BLaER1 (cell line): ENCODE measurements around the gene CDKN2B.

ENCODE experiments used
- H3K27ac ChIP-seq: shearing (Covaris generic); formaldehyde crosslinking; 2 replicates; pipeline ENCODE4 v1.8.1; 2022
- H3K27me3 ChIP-seq: shearing (Covaris generic); formaldehyde crosslinking; 2 replicates; pipeline ENCODE4 v1.8.1; 2022
- H3K36me3 ChIP-seq: shearing (Covaris generic); formaldehyde crosslinking; 2 replicates; pipeline ENCODE4 v1.8.1; 2022
- H3K4me1 ChIP-seq: shearing (Covaris generic); formaldehyde crosslinking; 2 replicates; pipeline ENCODE4 v1.8.1; 2022
- H3K4me2 ChIP-seq: shearing (Covaris generic); formaldehyde crosslinking; 2 replicates; pipeline ENCODE4 v1.8.1; 2022
- H3K4me3 ChIP-seq: shearing (Covaris generic); formaldehyde crosslinking; 2 replicates; pipeline ENCODE4 v1.8.1; 2022
- H3K9ac ChIP-seq: shearing (Covaris generic); formaldehyde crosslinking; 2 replicates; pipeline ENCODE4 v1.8.1; 2022
- H3K9me3 ChIP-seq: shearing (Covaris generic); formaldehyde crosslinking; 2 replicates; pipeline ENCODE4 v1.8.1; 2022
- H4K20me1 ChIP-seq: shearing (Covaris generic); formaldehyde crosslinking; 2 replicates; pipeline ENCODE4 v1.8.1; 2022
- Cebpa-rat ChIP-seq: shearing (Covaris generic); IDR thresholded peaks from 2 replicates; pipeline ENCODE4 v1.8.1; 2022

CDKN2B gene

GRCh38 chr9:21972361-21972760 lies 36.7 kb downstream of the CDKN2B start:
- H4K20me1 ChIP-seq, result peaks cover 100% of the 10 kb centered on the region
- H3K4me3 ChIP-seq, result no peak overlapping the region
- no peak overlapping the region for H3K9ac ChIP-seq
- H3K27ac ChIP-seq, result no peak overlapping the region
- H3K9me3 ChIP-seq, result peaks cover 35% of the 10 kb centered on the region
- H3K27me3 ChIP-seq, result peaks cover 100% of the 10 kb centered on the region
- no peak overlapping the region for H3K4me2 ChIP-seq
- peaks cover 15% of the 10 kb centered on the region for H3K36me3 ChIP-seq
- peaks cover 14% of the 10 kb centered on the region for H3K4me1 ChIP-seq
- no peak for TF ChIP-seq Cebpa-rat

- Histone ChIP-seq H3K9ac (no peak overlapping the region), H4K20me1 (peaks cover 100% of the 10 kb centered on the region), H3K36me3 (peaks cover 15% of the 10 kb centered on the region), H3K27me3 (peaks cover 100% of the 10 kb centered on the region), H3K27ac (no peak overlapping the region), H3K9me3 (peaks cover 34% of the 10 kb centered on the region), H3K4me1 (peaks cover 20% of the 10 kb centered on the region), H3K4me3 (no peak overlapping the region), H3K4me2 (no peak overlapping the region)
- TF ChIP-seq Cebpa-rat, result no peak
Observed at GRCh38 chr9:21970800-21971640, 38.1 kb downstream of the CDKN2B start.

- Histone ChIP-seq H3K36me3 (peaks cover 15% of the 10 kb centered on the region), H3K4me1 (peaks cover 22% of the 10 kb centered on the region), H3K9ac (no peak overlapping the region), H3K4me2 (no peak overlapping the region), H3K9me3 (peaks cover 34% of the 10 kb centered on the region), H3K27ac (no peak overlapping the region), H3K4me3 (no peak overlapping the region), H3K27me3 (peaks cover 100% of the 10 kb centered on the region), H4K20me1 (peaks cover 100% of the 10 kb centered on the region)
- TF ChIP-seq Cebpa-rat, result no peak
Observed at GRCh38 chr9:21969951-21970799, 38.9 kb downstream of the CDKN2B start.

- Histone ChIP-seq H3K36me3 (peaks cover 15% of the 10 kb centered on the region), H3K4me2 (no peak overlapping the region)
Observed at GRCh38 chr9:21969011-21969940, 39.8 kb downstream of the CDKN2B start.

GRCh38 chr9:21968331-21969010 lies 40.6 kb downstream of the CDKN2B start:
- peaks cover 100% of the 10 kb centered on the region for H3K27me3 ChIP-seq
- H3K9ac ChIP-seq, result no peak overlapping the region
- H3K4me3 ChIP-seq, result no peak overlapping the region
- no peak overlapping the region for H3K4me2 ChIP-seq
- H4K20me1 ChIP-seq, result peaks cover 87% of the 10 kb centered on the region
- H3K27ac ChIP-seq, result no peak overlapping the region
- peaks cover 18% of the 10 kb centered on the region for H3K4me1 ChIP-seq
- peaks cover 46% of the 10 kb centered on the region for H3K9me3 ChIP-seq
- H3K36me3 ChIP-seq, result peaks cover 15% of the 10 kb centered on the region
- no peak for TF ChIP-seq Cebpa-rat

More at GRCh38 chr9:21969011-21969940, 39.8 kb downstream of the CDKN2B start:
- Histone ChIP-seq H3K9me3 (peaks cover 40% of the 10 kb centered on the region), H3K9ac (no peak overlapping the region), H3K27me3 (peaks cover 100% of the 10 kb centered on the region), H3K4me1 (peaks cover 18% of the 10 kb centered on the region), H4K20me1 (peaks cover 95% of the 10 kb centered on the region), H3K4me3 (no peak overlapping the region), H3K27ac (no peak overlapping the region)
- no peak for TF ChIP-seq Cebpa-rat

GRCh38 chr9:21967702-21968101 lies 41.4 kb downstream of the CDKN2B start:
- Histone ChIP-seq H3K4me3 (no peak overlapping the region), H3K9ac (no peak overlapping the region), H3K9me3 (peaks cover 53% of the 10 kb centered on the region), H4K20me1 (peaks cover 80% of the 10 kb centered on the region), H3K36me3 (peaks cover 15% of the 10 kb centered on the region), H3K27me3 (peaks cover 100% of the 10 kb centered on the region), H3K27ac (no peak overlapping the region), H3K4me2 (no peak overlapping the region), H3K4me1 (peaks cover 18% of the 10 kb centered on the region)
- no peak for TF ChIP-seq Cebpa-rat

GRCh38 chr9:21967169-21967568 lies 41.9 kb downstream of the CDKN2B start:
- Histone ChIP-seq H3K4me1 (peaks cover 18% of the 10 kb centered on the region), H3K27me3 (peaks cover 96% of the 10 kb centered on the region)

GRCh38 chr9:21966140-21966851 lies 42.8 kb downstream of the CDKN2B start:
- H4K20me1 ChIP-seq, result peaks cover 66% of the 10 kb centered on the region
- no peak for TF ChIP-seq Cebpa-rat
- H3K9me3 ChIP-seq, result peaks cover 58% of the 10 kb centered on the region
- H3K36me3 ChIP-seq, result peaks cover 15% of the 10 kb centered on the region
- peaks cover 87% of the 10 kb centered on the region for H3K27me3 ChIP-seq
- no peak overlapping the region for H3K4me2 ChIP-seq
- H3K4me3 ChIP-seq, result no peak overlapping the region
- H3K9ac ChIP-seq, result no peak overlapping the region
- no peak overlapping the region for H3K27ac ChIP-seq
- peaks cover 18% of the 10 kb centered on the region for H3K4me1 ChIP-seq

More at GRCh38 chr9:21967169-21967568, 41.9 kb downstream of the CDKN2B start:
- TF ChIP-seq Cebpa-rat, result no peak
- Histone ChIP-seq H3K9me3 (peaks cover 59% of the 10 kb centered on the region), H3K4me3 (no peak overlapping the region), H4K20me1 (peaks cover 74% of the 10 kb centered on the region), H3K9ac (no peak overlapping the region), H3K36me3 (peaks cover 15% of the 10 kb centered on the region), H3K4me2 (peak overlapping the region; percentile 36; the same call in 1 of the 2 replicates), H3K27ac (no peak overlapping the region)
